ENCODE measurements around the gene KCNQ1OT1.

Gene KCNQ1OT1

GRCh38 chr11:2718817-2719438 lies 19.1 kb upstream of the KCNQ1OT1 start:
- no peak for DNase-seq

- no peak for DNase-seq
Measured at GRCh38 chr11:2717561-2718325, 17.9 kb upstream of the KCNQ1OT1 start.

- no peak for DNase-seq
Measured at GRCh38 chr11:2716376-2717095, 16.7 kb upstream of the KCNQ1OT1 start.

GRCh38 chr11:2715716-2716350 lies 16.0 kb upstream of the KCNQ1OT1 start:
- DNase-seq, result no peak

GRCh38 chr11:2714871-2715270 lies 15.1 kb upstream of the KCNQ1OT1 start:
- no peak for DNase-seq

GRCh38 chr11:2714463-2714800 lies 14.6 kb upstream of the KCNQ1OT1 start:
- DNase-seq, result no peak

- DNase-seq, result no peak
Measured at GRCh38 chr11:2713661-2714462, 14.1 kb upstream of the KCNQ1OT1 start.

- DNase-seq, result no peak
Measured at GRCh38 chr11:2713094-2713493, 13.3 kb upstream of the KCNQ1OT1 start.

- no peak for DNase-seq
Measured at GRCh38 chr11:2711161-2711560, 11.4 kb upstream of the KCNQ1OT1 start.

- DNase-seq, result no peak
Measured at GRCh38 chr11:2709429-2709828, 9.6 kb upstream of the KCNQ1OT1 start.

- no peak for DNase-seq
Measured at GRCh38 chr11:2708757-2709281, 9.0 kb upstream of the KCNQ1OT1 start.

- no peak for DNase-seq
Measured at GRCh38 chr11:2708151-2708581, 8.4 kb upstream of the KCNQ1OT1 start.

GRCh38 chr11:2707736-2708135 lies 7.9 kb upstream of the KCNQ1OT1 start:
- no peak for DNase-seq

GRCh38 chr11:2706321-2706720 lies 6.5 kb upstream of the KCNQ1OT1 start:
- no peak for DNase-seq

- DNase-seq, result no peak
Measured at GRCh38 chr11:2704896-2705606, 5.3 kb upstream of the KCNQ1OT1 start.

- no peak for DNase-seq
Measured at GRCh38 chr11:2704356-2704755, 4.6 kb upstream of the KCNQ1OT1 start.

GRCh38 chr11:2703363-2704141 lies 3.8 kb upstream of the KCNQ1OT1 start:
- DNase-seq, result no peak

- DNase-seq, result no peak
Measured at GRCh38 chr11:2702771-2703362, 3.1 kb upstream of the KCNQ1OT1 start.

- no peak for DNase-seq
Measured at GRCh38 chr11:2701898-2702434, 2.2 kb upstream of the KCNQ1OT1 start.

GRCh38 chr11:2701230-2701629 lies 1.4 kb upstream of the KCNQ1OT1 start:
- DNase-seq, result no peak
